Fibroblast of villous mesenchyme (primary cell): Measurements from ENCODE around the gene ENTPD2. TPM values are rescaled to one million over a fixed set of nuclear protein-coding genes. Genes with fewer than 3 reads are reported as not detected.
"Not testable (repeated sequence)": the region's sequence is repeated elsewhere in the genome, so short reads cannot be mapped to it uniquely, and the experiment has no call there.

ENCODE experiments used
- DNase-seq: peaks from one replicate; pipeline ENCODE4 v3.0.0-alpha.2; 2010; ENCODE audit warnings: low read depth
- H3K4me3 ChIP-seq: 2 replicates; pipeline ENCODE4 v1.5.1; 2011; ENCODE audit warnings: low read depth, mild to moderate bottlenecking, low read length
- total RNA-seq: library from RNA; depleted of rRNA; stranded (reverse); fragments of >200 nt; gene quantifications from 2 replicates; pipeline ENCODE4 v1.2.3, GENCODE V29; 2012
- TF ChIP-seq, protein P1 (sequence below): IDR thresholded peaks from 2 replicates; pipeline ENCODE4 v1.5.1; 2012; ENCODE audit warnings: low read depth, mild to moderate bottlenecking, low read length; ENCODE audit not compliant: insufficient read depth

Gene ENTPD2
- total RNA-seq, 1 donor, result not detected

DNA sequence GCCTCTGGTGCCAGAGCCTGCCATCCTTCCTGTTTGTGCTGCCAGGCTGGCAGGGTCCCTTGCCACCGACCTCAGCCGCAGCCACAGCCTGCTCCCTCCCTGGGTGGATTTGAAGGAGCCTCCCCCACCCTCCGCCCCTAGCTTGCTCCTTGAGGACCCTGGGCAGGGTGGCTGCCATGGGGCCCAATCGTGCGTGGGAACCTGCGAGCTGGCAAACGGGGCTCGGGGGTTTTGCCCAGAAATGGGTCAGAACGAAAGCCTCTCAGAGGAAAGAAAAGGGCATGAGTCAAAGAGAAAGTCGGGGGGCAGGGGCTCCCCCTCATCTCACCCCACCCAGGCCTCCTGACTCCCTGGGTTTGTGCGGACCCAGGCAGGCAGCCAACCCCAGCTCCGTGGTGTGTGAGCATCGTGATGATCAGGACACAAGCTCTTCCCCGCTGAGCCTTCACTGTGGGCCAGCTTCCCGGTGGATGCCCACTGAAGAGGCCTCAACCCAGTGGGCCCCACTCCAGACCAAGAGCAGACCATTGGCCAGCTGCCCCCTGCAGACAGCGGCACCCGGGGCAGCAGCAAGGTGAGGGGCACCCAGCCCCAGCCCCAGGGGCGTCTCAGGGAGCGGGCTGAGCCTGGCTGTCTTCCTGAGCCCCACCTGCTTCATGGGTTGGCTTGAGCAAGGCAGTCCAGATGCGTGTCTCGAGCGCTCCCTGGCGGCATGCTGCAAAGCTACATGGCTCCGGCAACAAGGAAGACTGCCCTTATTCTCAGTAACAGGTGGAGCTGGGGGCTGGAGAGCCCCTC lies 19.0 kb downstream of the ENTPD2 start:
- TF ChIP-seq, protein P1, sequence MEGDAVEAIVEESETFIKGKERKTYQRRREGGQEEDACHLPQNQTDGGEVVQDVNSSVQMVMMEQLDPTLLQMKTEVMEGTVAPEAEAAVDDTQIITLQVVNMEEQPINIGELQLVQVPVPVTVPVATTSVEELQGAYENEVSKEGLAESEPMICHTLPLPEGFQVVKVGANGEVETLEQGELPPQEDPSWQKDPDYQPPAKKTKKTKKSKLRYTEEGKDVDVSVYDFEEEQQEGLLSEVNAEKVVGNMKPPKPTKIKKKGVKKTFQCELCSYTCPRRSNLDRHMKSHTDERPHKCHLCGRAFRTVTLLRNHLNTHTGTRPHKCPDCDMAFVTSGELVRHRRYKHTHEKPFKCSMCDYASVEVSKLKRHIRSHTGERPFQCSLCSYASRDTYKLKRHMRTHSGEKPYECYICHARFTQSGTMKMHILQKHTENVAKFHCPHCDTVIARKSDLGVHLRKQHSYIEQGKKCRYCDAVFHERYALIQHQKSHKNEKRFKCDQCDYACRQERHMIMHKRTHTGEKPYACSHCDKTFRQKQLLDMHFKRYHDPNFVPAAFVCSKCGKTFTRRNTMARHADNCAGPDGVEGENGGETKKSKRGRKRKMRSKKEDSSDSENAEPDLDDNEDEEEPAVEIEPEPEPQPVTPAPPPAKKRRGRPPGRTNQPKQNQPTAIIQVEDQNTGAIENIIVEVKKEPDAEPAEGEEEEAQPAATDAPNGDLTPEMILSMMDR, result peak; percentile 94
- H3K4me3 ChIP-seq, result no peak overlapping the region
- DNase-seq, result peak; percentile 82

DNA sequence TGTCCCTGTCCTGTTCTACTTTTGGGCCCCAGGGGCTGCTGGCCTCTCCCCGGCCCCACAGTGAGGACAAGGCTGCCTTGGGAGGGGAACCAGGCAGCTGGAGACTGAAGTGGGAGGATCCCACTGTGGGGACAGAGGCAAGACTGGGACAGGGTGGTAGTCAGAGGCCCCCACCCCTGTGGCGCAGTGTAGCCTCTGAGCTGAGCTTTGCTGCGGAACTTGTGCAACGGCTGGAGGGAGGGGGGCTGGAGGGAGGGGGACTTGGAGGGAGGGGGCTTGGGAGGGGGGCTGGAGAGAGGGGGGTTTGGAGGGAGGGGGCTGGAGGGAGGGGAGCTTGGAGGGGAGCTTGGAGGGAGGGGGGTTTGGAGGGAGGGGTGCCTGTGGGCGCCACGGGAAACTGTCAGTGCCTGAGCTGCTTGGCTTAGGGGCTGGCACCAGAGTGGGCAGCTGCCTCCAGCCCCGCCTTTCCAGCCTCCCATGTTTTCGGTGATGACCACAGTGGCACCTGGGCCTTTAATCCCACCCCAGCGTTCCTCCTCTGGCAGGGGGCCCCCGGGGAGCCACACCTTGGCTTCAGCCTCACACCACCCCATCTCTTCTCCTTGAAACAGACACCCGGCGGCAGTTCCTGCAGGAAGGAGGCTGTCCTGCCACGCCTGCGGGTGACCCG lies 19.7 kb downstream of the ENTPD2 start:
- DNase-seq, result no peak
- no peak overlapping the region for H3K4me3 ChIP-seq
- TF ChIP-seq, protein P1, result no peak

DNA sequence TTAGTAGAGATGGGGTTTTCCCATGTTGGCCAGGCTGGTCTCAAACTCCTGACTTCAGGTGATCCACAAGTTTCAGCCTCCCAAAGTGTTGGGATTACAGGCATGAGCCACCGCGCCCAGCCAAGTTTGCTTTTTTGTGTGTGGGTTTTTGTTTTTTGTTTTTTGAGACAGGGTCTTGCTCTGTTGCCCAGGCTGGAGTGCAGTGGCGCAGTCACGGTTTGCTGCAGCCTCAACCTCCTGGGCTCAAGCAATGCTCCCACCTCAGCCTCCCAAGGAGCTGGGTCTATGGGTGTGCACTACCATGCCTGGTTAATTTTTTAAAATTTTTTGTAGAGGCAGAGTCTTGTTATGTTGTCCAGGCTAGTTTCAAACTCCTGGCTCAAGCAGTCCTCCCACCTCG lies 20.4 kb downstream of the ENTPD2 start:
- DNase-seq, H3K4me3 ChIP-seq: not testable (repeated sequence)

DNA sequence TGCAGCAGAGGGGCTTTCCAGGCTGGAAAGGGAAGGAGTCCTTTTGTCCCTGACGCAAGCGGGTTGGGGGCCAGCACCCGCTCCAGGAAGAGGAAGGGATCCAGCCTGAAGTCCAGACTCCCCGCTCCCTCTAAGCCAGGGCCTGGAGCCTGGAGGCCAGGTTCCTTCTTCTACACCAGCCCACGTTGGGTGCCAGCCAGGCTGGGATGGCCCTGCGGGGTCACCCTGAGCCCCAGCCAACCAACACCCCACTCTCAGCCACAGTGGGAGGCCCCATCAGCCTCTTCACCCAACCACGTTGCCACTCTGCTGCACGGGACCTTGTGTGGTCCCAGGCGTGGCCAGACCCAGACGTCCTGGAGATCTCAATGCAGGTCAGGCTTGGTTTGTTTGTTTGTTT lies 21.0 kb downstream of the ENTPD2 start:
- TF ChIP-seq, protein P1, result no peak
- no peak for DNase-seq
- H3K4me3 ChIP-seq, result no peak overlapping the region

DNA sequence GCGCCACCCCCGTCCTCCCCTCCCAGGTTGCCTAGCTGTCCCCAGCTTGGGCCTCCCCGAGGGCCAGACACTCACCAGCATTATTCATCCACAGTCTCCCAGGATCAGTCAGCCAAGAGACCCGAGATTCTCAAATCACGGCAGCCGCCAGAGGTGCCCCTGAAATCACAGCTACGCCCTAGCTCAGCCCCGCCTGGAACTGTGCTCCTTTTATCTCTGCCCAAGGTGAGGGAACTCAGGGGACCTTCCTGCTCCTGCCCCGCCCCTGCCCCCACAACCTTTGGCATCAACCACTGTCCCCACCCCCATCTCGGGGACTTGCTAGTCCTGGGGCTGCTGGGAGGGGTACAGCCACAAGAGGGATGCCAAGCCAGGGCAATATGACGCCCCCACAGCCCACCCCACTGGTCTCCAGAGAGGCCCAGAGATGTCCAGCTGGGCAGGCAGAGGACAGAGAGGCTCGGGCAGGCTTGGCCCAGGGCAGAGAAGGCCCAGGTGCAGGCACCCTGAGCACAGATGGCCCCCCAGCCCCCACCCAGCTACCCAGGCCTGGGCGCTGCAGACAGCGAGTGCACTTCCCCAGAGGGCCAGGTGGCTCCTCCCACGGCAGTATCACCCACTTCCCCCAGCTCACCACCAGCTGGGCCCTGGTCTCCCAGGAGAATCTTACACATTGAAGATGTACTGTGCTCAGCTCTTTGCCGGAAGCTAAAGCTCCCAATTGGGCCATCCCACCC lies 21.8 kb downstream of the ENTPD2 start, which contains the start of gene FUT7:
Gene FUT7, minus strand, starts transcription at position 185 of the 737 bp plus-strand sequence. Its CDS starts 97 bp downstream, at position 88.
- H3K4me3 ChIP-seq, result no peak within 1 kb of the TSS
- DNase-seq, result no peak
- TF ChIP-seq, protein P1, result no peak

DNA sequence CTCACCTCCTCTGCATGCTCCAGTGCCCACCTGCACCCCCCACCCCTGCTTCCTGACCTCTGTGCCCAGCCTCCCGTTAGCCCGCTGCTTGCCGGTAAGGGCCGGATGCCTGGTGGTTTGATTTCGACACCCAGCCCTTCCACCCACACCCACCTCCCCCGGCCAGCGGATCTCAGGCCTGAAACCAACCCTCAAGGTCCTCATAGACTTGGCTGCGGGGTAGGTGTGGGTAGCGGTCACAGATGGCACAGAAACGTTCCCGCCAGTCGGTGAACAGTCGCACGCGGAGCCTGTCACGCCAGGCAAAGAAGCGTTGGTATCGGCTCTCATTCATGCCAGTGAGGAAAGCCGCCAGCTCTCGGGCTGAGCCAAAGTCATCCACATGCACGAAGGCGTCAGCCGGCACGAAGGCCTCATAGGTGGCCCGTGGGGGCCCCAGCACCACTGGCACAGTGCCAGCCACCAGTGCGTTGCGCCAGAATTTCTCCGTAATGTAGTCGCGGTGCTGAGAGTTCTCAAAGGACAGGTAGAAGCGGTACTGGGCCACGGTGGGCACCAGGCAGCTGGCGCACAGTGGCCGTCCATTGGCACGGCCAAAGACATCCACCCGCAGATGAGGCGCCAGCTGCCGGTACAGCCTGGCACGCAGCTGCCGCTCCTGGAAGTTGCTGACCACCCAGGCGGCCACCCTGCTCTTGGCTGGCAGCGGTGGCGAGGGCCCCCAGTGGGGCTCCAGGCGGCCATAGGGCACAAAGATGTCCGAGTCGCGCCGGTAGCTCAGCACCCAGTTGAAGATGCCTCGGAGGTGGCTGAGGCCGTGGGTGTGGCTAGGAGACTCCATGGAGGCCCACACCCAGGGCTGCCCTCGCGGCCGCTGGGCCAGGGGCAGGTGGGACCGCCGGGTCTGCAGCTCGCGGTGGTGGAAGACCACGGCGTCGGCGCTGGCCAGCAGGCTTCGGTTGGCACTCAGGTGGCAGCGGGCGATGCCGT lies 23.0 kb downstream of the ENTPD2 start:
- no peak overlapping the region for H3K4me3 ChIP-seq
- no peak for DNase-seq
- TF ChIP-seq, protein P1, result no peak
